ENCODE measurements around the gene RAMP3. TPM values are rescaled to one million over a fixed set of nuclear protein-coding genes. Genes with fewer than 3 reads are reported as not detected.

Gene RAMP3
- total and polyA plus RNA-seq, 9 of the 15 experiments (the other 6 are each of a cell fraction or from before 2014, with no cell fraction given), result not detected

- no peak for TF ChIP-seq CHD7 (IDR thresholded peaks at IDR 0.05; ENCODE audit: low read depth, low read length)
- no peak for TF ChIP-seq ZNF408 (CRISPR knock-in tag; IDR thresholded peaks at IDR 0.05; ENCODE audit: low read depth)
These were observed 72.5 kb downstream of the RAMP3 start (continued) for GRCh38 chr7:45230083-45230482.
